MM.1S (cell line): Measurements from ENCODE around the gene CTRL.

Experiments
- EZH2 ChIP-seq: fragments of 300-600 bp; sonication (generic); optimal IDR thresholded peaks from 2 replicates; pipeline ENCODE3; 2017; ENCODE audit warnings: low read depth, mild to moderate bottlenecking, antibody characterized with exemption, low read length, mixed read lengths
- TF ChIP-seq, protein P1 (sequence below): fragments of 300-600 bp; sonication (generic); IDR thresholded peaks from 2 replicates; pipeline ENCODE4 v1.5.1; 2016; ENCODE audit warnings: antibody characterized with exemption, low read length, mixed read lengths

DNA sequence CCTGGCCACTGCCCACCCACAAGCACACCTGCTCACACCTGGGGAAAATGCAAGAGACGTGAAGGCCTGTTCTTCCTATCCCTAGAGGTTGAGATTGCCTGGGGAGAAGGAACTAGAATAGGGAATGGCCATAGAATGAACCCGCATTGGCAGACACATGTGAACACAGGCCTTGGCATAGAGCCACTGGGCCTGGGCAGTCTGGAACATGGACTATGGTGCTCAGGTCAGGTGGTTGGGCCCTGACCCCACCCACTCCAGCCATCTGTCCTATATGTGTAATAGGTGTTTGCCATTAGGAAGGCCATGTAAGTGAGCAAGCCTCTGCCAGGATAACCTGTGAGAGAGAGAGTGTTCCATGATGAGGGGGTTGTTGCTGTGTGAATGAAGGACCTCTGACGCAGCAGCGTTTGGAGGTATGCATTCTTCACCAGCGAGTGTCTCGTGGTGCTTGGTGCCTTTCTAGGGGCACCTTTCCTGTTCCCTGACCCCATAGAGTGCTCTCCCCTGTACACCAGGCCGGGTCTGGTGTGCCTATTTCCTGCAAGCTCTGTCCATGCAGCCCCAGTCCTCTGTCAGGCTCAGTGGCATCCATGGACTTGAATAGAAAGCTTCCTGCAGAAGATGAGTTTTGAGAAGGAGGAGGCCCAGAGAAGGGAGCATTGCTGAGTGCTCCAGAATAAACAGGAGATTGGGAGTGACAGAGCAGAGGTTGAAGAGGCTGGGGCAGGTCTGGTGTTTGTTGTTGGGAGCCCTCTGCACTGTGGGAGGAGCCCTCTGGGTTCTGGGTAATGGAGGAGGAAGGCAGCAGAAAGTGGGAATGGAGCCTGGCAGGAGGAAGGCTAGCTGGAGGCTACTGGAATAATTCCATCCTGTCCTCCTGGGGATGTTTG lies 15.6 kb downstream of the CTRL start:
- TF ChIP-seq, protein P1, sequence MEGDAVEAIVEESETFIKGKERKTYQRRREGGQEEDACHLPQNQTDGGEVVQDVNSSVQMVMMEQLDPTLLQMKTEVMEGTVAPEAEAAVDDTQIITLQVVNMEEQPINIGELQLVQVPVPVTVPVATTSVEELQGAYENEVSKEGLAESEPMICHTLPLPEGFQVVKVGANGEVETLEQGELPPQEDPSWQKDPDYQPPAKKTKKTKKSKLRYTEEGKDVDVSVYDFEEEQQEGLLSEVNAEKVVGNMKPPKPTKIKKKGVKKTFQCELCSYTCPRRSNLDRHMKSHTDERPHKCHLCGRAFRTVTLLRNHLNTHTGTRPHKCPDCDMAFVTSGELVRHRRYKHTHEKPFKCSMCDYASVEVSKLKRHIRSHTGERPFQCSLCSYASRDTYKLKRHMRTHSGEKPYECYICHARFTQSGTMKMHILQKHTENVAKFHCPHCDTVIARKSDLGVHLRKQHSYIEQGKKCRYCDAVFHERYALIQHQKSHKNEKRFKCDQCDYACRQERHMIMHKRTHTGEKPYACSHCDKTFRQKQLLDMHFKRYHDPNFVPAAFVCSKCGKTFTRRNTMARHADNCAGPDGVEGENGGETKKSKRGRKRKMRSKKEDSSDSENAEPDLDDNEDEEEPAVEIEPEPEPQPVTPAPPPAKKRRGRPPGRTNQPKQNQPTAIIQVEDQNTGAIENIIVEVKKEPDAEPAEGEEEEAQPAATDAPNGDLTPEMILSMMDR: no peak
- no peak for TF ChIP-seq EZH2
